BLaER1 treated with 17β-estradiol and CSF1 and Interleukin-3, amounts not matched to agents 10 nM and 100 nM (cell line): ENCODE measurements around the gene NPR3.

Source experiments
- H3K27ac ChIP-seq, 11 experiments: shearing (Covaris generic); formaldehyde crosslinking; 2 replicates each; pipeline ENCODE4 v1.8.1; 2022
- H3K27me3 ChIP-seq, 11 experiments: shearing (Covaris generic); formaldehyde crosslinking; 2 replicates each; pipeline ENCODE4 v1.8.1; 2022
- H3K36me3 ChIP-seq, 11 experiments: shearing (Covaris generic); formaldehyde crosslinking; 2 replicates each; pipeline ENCODE4 v1.8.1; 2022
- H3K4me1 ChIP-seq, 10 experiments: shearing (Covaris generic); formaldehyde crosslinking; 2 replicates each; pipeline ENCODE4 v1.8.1; 2022
- H3K4me2 ChIP-seq, 11 experiments: shearing (Covaris generic); formaldehyde crosslinking; 2 replicates each; pipeline ENCODE4 v1.8.1; 2022
- H3K4me3 ChIP-seq, 10 experiments: shearing (Covaris generic); formaldehyde crosslinking; 2 replicates each; pipeline ENCODE4 v1.8.1; 2022
- H3K9ac ChIP-seq, 11 experiments: shearing (Covaris generic); formaldehyde crosslinking; 2 replicates each; pipeline ENCODE4 v1.8.1; 2022
- H3K9me3 ChIP-seq, 11 experiments: shearing (Covaris generic); formaldehyde crosslinking; replicated peaks in 1 of 11; 2 replicates each; pipeline ENCODE4 v1.8.1; 2022
- H4K20me1 ChIP-seq, 11 experiments: shearing (Covaris generic); formaldehyde crosslinking; 2 replicates each; pipeline ENCODE4 v1.8.1; 2022
- Cebpa-rat ChIP-seq, 11 experiments: shearing (Covaris generic); IDR thresholded peaks; 2 replicates each; pipeline ENCODE4 v1.8.1; 2022

The NPR3 gene

GRCh38 chr5:32770444-32770843 is 59.3 kb downstream of the NPR3 start:
- TF ChIP-seq Cebpa-rat (IDR thresholded peaks at IDR 0.05) = no peak
- Histone ChIP-seq H3K27ac (no peak overlapping the region), H3K9me3 (peaks cover 0 to 4% (median 0%) of the 10 kb centered on the region in 11 experiments; a peak in 3 of 22 replicates), H3K4me2 (no peak overlapping the region), H3K9ac (no peak overlapping the region), H3K36me3 (no peaks in the 10 kb centered on the region), H3K27me3 (no peaks in the 10 kb centered on the region), H4K20me1 (no peaks in the 10 kb centered on the region), H3K4me3 (no peak overlapping the region), H3K4me1 (no peaks in the 10 kb centered on the region)

- no peaks in the 10 kb centered on the region for H4K20me1 ChIP-seq
- H3K36me3 ChIP-seq = no peaks in the 10 kb centered on the region
- no peak overlapping the region for H3K4me3 ChIP-seq
- no peak overlapping the region for H3K27ac ChIP-seq
- no peak overlapping the region for H3K4me2 ChIP-seq
- H3K9me3 ChIP-seq = peaks cover 0 to 10% (median 0%) of the 10 kb centered on the region in 11 experiments; a peak in 4 of 22 replicates
- H3K9ac ChIP-seq = no peak overlapping the region
- no peaks in the 10 kb centered on the region for H3K27me3 ChIP-seq
- TF ChIP-seq Cebpa-rat (IDR thresholded peaks at IDR 0.05) = no peak
- no peaks in the 10 kb centered on the region for H3K4me1 ChIP-seq
Measured at GRCh38 chr5:32771037-32771436, 59.9 kb downstream of the NPR3 start.

GRCh38 chr5:32773944-32774343 is 62.8 kb downstream of the NPR3 start:
- Histone ChIP-seq H3K4me1 (no peaks in the 10 kb centered on the region), H3K9ac (no peak overlapping the region), H3K27ac (no peak overlapping the region), H3K36me3 (no peaks in the 10 kb centered on the region), H3K27me3 (no peaks in the 10 kb centered on the region), H4K20me1 (no peaks in the 10 kb centered on the region), H3K4me2 (no peak overlapping the region), H3K4me3 (no peak overlapping the region), H3K9me3 (peaks cover 0 to 27% (median 5%) of the 10 kb centered on the region in 11 experiments; a peak in 7 of 22 replicates)
- no peak for TF ChIP-seq Cebpa-rat (IDR thresholded peaks at IDR 0.05)

- Histone ChIP-seq H3K4me1 (no peaks in the 10 kb centered on the region; a peak in 1 of 20 replicates), H4K20me1 (no peaks in the 10 kb centered on the region), H3K9me3 (peaks cover 0 to 27% (median 5%) of the 10 kb centered on the region in 11 experiments; a peak in 7 of 22 replicates), H3K27ac (no peak overlapping the region), H3K9ac (no peak overlapping the region), H3K4me3 (no peak overlapping the region), H3K36me3 (no peaks in the 10 kb centered on the region), H3K27me3 (no peaks in the 10 kb centered on the region), H3K4me2 (no peak overlapping the region)
- no peak for TF ChIP-seq Cebpa-rat (IDR thresholded peaks at IDR 0.05)
Measured at GRCh38 chr5:32776200-32776599, 65.1 kb downstream of the NPR3 start.

GRCh38 chr5:32777222-32777621 is 66.1 kb downstream of the NPR3 start:
- H3K9me3 ChIP-seq = peaks cover 0 to 34% (median 5%) of the 10 kb centered on the region in 11 experiments; a peak in 7 of 22 replicates
- H3K27ac ChIP-seq = no peak overlapping the region

GRCh38 chr5:32777733-32778132 is 66.6 kb downstream of the NPR3 start:
- TF ChIP-seq Cebpa-rat (IDR thresholded peaks at IDR 0.05) = no peak
- H3K9me3 ChIP-seq = peaks cover 0 to 34% (median 5%) of the 10 kb centered on the region in 11 experiments; a peak in 7 of 22 replicates
- no peaks in the 10 kb centered on the region for H3K27me3 ChIP-seq
- H3K4me2 ChIP-seq = no peak overlapping the region
- H3K27ac ChIP-seq = no peak overlapping the region
- no peaks in the 10 kb centered on the region for H3K36me3 ChIP-seq
- H3K9ac ChIP-seq = no peak overlapping the region
- H3K4me3 ChIP-seq = no peak overlapping the region
- H4K20me1 ChIP-seq = no peaks in the 10 kb centered on the region
- H3K4me1 ChIP-seq = peaks cover 0 to 11% (median 2%) of the 10 kb centered on the region in 10 experiments; a peak in 7 of 20 replicates

More at GRCh38 chr5:32777222-32777621, 66.1 kb downstream of the NPR3 start:
- Histone ChIP-seq H3K27me3 (no peaks in the 10 kb centered on the region), H3K4me1 (peaks cover 0 to 6% (median under 1%) of the 10 kb centered on the region in 10 experiments; a peak in 6 of 20 replicates), H3K4me2 (no peak overlapping the region), H3K9ac (no peak overlapping the region), H3K36me3 (no peaks in the 10 kb centered on the region), H4K20me1 (no peaks in the 10 kb centered on the region), H3K4me3 (no peak overlapping the region)
- no peak for TF ChIP-seq Cebpa-rat (IDR thresholded peaks at IDR 0.05)

GRCh38 chr5:32778403-32778802 is 67.3 kb downstream of the NPR3 start:
- Histone ChIP-seq H3K4me3 (no peak overlapping the region), H3K4me1 (peaks cover 0 to 12% (median 2%) of the 10 kb centered on the region in 10 experiments; a peak in 7 of 20 replicates), H3K36me3 (no peaks in the 10 kb centered on the region), H3K4me2 (no peak overlapping the region), H3K9me3 (peaks cover 0 to 34% (median 5%) of the 10 kb centered on the region in 11 experiments; a peak in 7 of 22 replicates), H4K20me1 (no peaks in the 10 kb centered on the region), H3K27me3 (no peaks in the 10 kb centered on the region), H3K9ac (no peak overlapping the region), H3K27ac (no peak overlapping the region)
- TF ChIP-seq Cebpa-rat (IDR thresholded peaks at IDR 0.05) = no peak

GRCh38 chr5:32779754-32780415 is 68.8 kb downstream of the NPR3 start:
- Histone ChIP-seq H3K4me3 (no peak overlapping the region), H3K36me3 (no peaks in the 10 kb centered on the region), H3K27ac (no peak overlapping the region), H3K9me3 (peaks cover 0 to 34% (median 5%) of the 10 kb centered on the region in 11 experiments; a peak in 7 of 22 replicates), H3K27me3 (no peaks in the 10 kb centered on the region), H4K20me1 (no peaks in the 10 kb centered on the region), H3K4me1 (peaks cover 0 to 12% (median 2%) of the 10 kb centered on the region in 10 experiments; a peak in 7 of 20 replicates), H3K4me2 (no peak overlapping the region), H3K9ac (no peak overlapping the region)
- no peak for TF ChIP-seq Cebpa-rat (IDR thresholded peaks at IDR 0.05)

- H3K27ac ChIP-seq = no peak overlapping the region
- no peak overlapping the region for H3K9ac ChIP-seq
- H3K9me3 ChIP-seq = peaks cover 0 to 28% (median 5%) of the 10 kb centered on the region in 11 experiments; a peak in 7 of 22 replicates
- TF ChIP-seq Cebpa-rat (IDR thresholded peaks at IDR 0.05) = no peak
- H3K27me3 ChIP-seq = no peaks in the 10 kb centered on the region
- no peak overlapping the region for H3K4me3 ChIP-seq
- H4K20me1 ChIP-seq = no peaks in the 10 kb centered on the region
- H3K36me3 ChIP-seq = no peaks in the 10 kb centered on the region
- no peak overlapping the region for H3K4me2 ChIP-seq
- peaks cover 0 to 18% (median 6%) of the 10 kb centered on the region in 10 experiments; a peak in 15 of 20 replicates for H3K4me1 ChIP-seq
Measured at GRCh38 chr5:32780508-32780919, 69.4 kb downstream of the NPR3 start.
